OCI-LY7 (cell line): Measurements from ENCODE around the gene CHN1. TPM values are rescaled to one million over a fixed set of nuclear protein-coding genes. Genes with fewer than 3 reads are reported as not detected.
A peak's percentile ranks its signal among the peaks of the same experiment; 100 is the strongest.

Experiments used
- BruUV-seq: library from RNA; stranded (reverse); fragments of 400-500 nt; replicated peaks from 2 replicates; lab custom pipeline; 2021; lab: Mats Ljungman, UMichigan
- CTCF ChIA-PET: fragments of 300-600 bp; sonication (Branson Sonifier 250); formaldehyde crosslinking; loops from one replicate; lab custom pipeline; 2022; ENCODE audit warnings: antibody characterized with exemption; ENCODE audit not compliant: unreplicated experiment; lab: Charles Lee
- POLR2A ChIA-PET: fragments of 300-600 bp; sonication (Branson Sonifier 250); formaldehyde crosslinking; loops from one replicate; lab custom pipeline; 2022; ENCODE audit warnings: antibody characterized with exemption; lab: Charles Lee
- DNase-seq: peaks from one replicate; pipeline ENCODE4 v3.0.0-alpha.2; 2015; ENCODE audit warnings: low spot score
- H2AFZ ChIP-seq: fragments of 200-600 bp; sonication (generic), shearing (Covaris generic); 2 replicates; pipeline ENCODE4 v1.6.1; 2014; ENCODE audit warnings: mild to moderate bottlenecking, antibody characterized with exemption, low read length, moderate library complexity
- H3K27ac ChIP-seq: fragments of 200-600 bp; sonication (generic); 2 replicates; pipeline ENCODE4 v1.5.1; 2014; ENCODE audit warnings: mixed run types, low read depth, mild to moderate bottlenecking, moderate library complexity, low read length, inconsistent platforms; ENCODE audit not compliant: poor library complexity, severe bottlenecking
- H3K36me3 ChIP-seq: fragments of 200-600 bp; sonication (generic); 2 replicates; pipeline ENCODE4 v1.6.1; 2014; ENCODE audit warnings: mild to moderate bottlenecking, antibody characterized with exemption, low read length, moderate library complexity, mixed read lengths; ENCODE audit not compliant: insufficient read depth
- H3K4me1 ChIP-seq: fragments of 200-600 bp; sonication (generic); 2 replicates; pipeline ENCODE4 v1.5.1; 2014; ENCODE audit warnings: mild to moderate bottlenecking, low read length; ENCODE audit not compliant: insufficient read depth, poor library complexity, severe bottlenecking
- H3K4me2 ChIP-seq: fragments of 200-600 bp; sonication (generic); 2 replicates; pipeline ENCODE4 v1.6.1; 2014; ENCODE audit warnings: mild to moderate bottlenecking, low read length
- H3K4me3 ChIP-seq: fragments of 200-600 bp; sonication (generic); 2 replicates; pipeline ENCODE4 v1.5.1; 2014; ENCODE audit warnings: mild to moderate bottlenecking, low read depth, low read length; ENCODE audit not compliant: poor library complexity, severe bottlenecking
- H3K79me2 ChIP-seq: fragments of 200-600 bp; sonication (generic); 2 replicates; pipeline ENCODE4 v1.6.1; 2016; ENCODE audit warnings: low read depth, mild to moderate bottlenecking, low read length, moderate library complexity, mixed read lengths; ENCODE audit not compliant: insufficient read depth
- H3K9me2 ChIP-seq: fragments of 200-600 bp; sonication (generic); 2 replicates; pipeline ENCODE4 v1.6.1; 2016; ENCODE audit warnings: mild to moderate bottlenecking, low read length, mixed read lengths; ENCODE audit not compliant: insufficient read depth
- H3K9me3 ChIP-seq: fragments of 200-600 bp; sonication (generic); 2 replicates; pipeline ENCODE4 v1.6.1; 2014; ENCODE audit warnings: mild to moderate bottlenecking, mixed run types, low read length, mixed read lengths
- H4K20me1 ChIP-seq: fragments of 200-600 bp; sonication (generic); 2 replicates; pipeline ENCODE4 v1.6.1; 2014; ENCODE audit warnings: mild to moderate bottlenecking, antibody characterized with exemption, low read length, moderate library complexity, mixed read lengths; ENCODE audit not compliant: insufficient read depth
- CTCF ChIP-seq: fragments of 200-600 bp; sonication (generic); conservative IDR thresholded peaks from 2 replicates; pipeline ENCODE4 v1.5.1; 2014; ENCODE audit warnings: mild to moderate bottlenecking, antibody characterized with exemption, low read length, moderate library complexity, mixed read lengths
- EZH2phosphoT487 ChIP-seq: fragments of 200-600 bp; sonication (generic); IDR thresholded peaks from 2 replicates; pipeline ENCODE4 v1.6.1; 2018; ENCODE audit warnings: low read depth, borderline replicate concordance, mild to moderate bottlenecking, mixed run types, antibody characterized with exemption, low read length, moderate library complexity, mixed read lengths
- intact Hi-C: fragments of 100-400 bp; cut with micrococcal nuclease; formaldehyde crosslinking; loops from one replicate; pipeline ENCODE4 v1.10.0; 2022; ENCODE audit not compliant: unreplicated experiment
- total RNA-seq, 2 experiments: library from RNA; depleted of rRNA in 1 of 2; stranded (reverse); fragments of >200 nt in 1 of 2; shearing (Covaris generic) in 1 of 2; gene quantifications; 2 replicates each; pipeline ENCODE4 v1.2.3, GENCODE V29; 2014 to 2022

The CHN1 gene
- total RNA-seq, 2 experiments from 2014 or later, result 0.44 TPM; not detected in 1

- Histone ChIP-seq H3K4me3 (no peak overlapping the region), H3K4me1 (no peaks in the 10 kb centered on the region), H2AFZ (no peak overlapping the region), H3K36me3 (no peaks in the 10 kb centered on the region), H3K9me2 (no peaks in the 10 kb centered on the region), H3K9me3 (no peaks in the 10 kb centered on the region), H3K27ac (no peak overlapping the region), H4K20me1 (no peaks in the 10 kb centered on the region), H3K4me2 (no peak overlapping the region), H3K79me2 (no peaks in the 10 kb centered on the region)
- TF ChIP-seq EZH2phosphoT487, result no peak
- TF ChIP-seq CTCF, result no peak
- CTCF ChIA-PET, result no interaction called here
- intact Hi-C loops, result loop anchor here (10.0 kb wide), 1 partner anchor 231 kb away; no protein-coding TSS in a partner anchor
- POLR2A ChIA-PET, result no interaction called here
- no peak for DNase-seq
- BruUV-seq, result no TSS peak
These were observed 1.1 kb upstream of the CHN1 start for GRCh38 chr2:175006281-175006680.

GRCh38 chr2:175005733-175006264 lies 618 bp upstream of the CHN1 start:
- no peak overlapping the region for H2AFZ ChIP-seq
- H3K9me3 ChIP-seq, result no peaks in the 10 kb centered on the region
- no peak for DNase-seq
- no peak overlapping the region for H3K27ac ChIP-seq
- no peak; the same call in 1 of the 2 replicates for TF ChIP-seq EZH2phosphoT487
- no peak for TF ChIP-seq CTCF
- H3K4me1 ChIP-seq, result no peaks in the 10 kb centered on the region
- H4K20me1 ChIP-seq, result no peaks in the 10 kb centered on the region
- H3K79me2 ChIP-seq, result no peaks in the 10 kb centered on the region
- intact Hi-C loops, result loop anchor here (10.0 kb wide), 1 partner anchor 231 kb away; no protein-coding TSS in a partner anchor
- ChIA-PET CTCF (interaction anchor here (0.6 kb wide), 1 partner anchor 51 kb away, joined by 3 read pairs; no protein-coding TSS in a partner anchor), POLR2A (no interaction called here)
- peak overlapping the region; percentile 69; the same call in 1 of the 2 replicates for H3K4me2 ChIP-seq
- peak overlapping the region; percentile 57 for H3K4me3 ChIP-seq
- no peaks in the 10 kb centered on the region for H3K36me3 ChIP-seq
- no peaks in the 10 kb centered on the region for H3K9me2 ChIP-seq
- no TSS peak for BruUV-seq

GRCh38 chr2:175004730-175004979 lies 526 bp downstream of the CHN1 start:
- Histone ChIP-seq H3K4me3 (peak overlapping the region; percentile 57), H3K79me2 (no peaks in the 10 kb centered on the region), H3K27ac (no peak overlapping the region), H3K4me2 (peak overlapping the region; percentile 69; the same call in 1 of the 2 replicates), H3K4me1 (no peaks in the 10 kb centered on the region), H2AFZ (no peak overlapping the region), H4K20me1 (no peaks in the 10 kb centered on the region), H3K9me2 (no peaks in the 10 kb centered on the region), H3K9me3 (no peaks in the 10 kb centered on the region), H3K36me3 (no peaks in the 10 kb centered on the region)
- no peak for TF ChIP-seq CTCF
- TF ChIP-seq EZH2phosphoT487, result no peak
- no TSS peak for BruUV-seq
- no peak for DNase-seq
- ChIA-PET POLR2A (no interaction called here), CTCF (interaction anchor here (0.6 kb wide), 1 partner anchor 563 kb away, joined by 3 read pairs; no protein-coding TSS in a partner anchor)
- intact Hi-C loops, result loop anchor here (10.0 kb wide), 1 partner anchor 230 kb away; no protein-coding TSS in a partner anchor
